Heart left ventricle (tissue), 16 donors: Measurements from ENCODE around the gene CCBE1. TPM values are rescaled to one million over a fixed set of nuclear protein-coding genes. Genes with fewer than 3 reads are reported as not detected.
A peak's percentile ranks its signal among the peaks of the same experiment; 100 is the strongest.

Experiments
- ATAC-seq, 4 donors: fragments of 200-7000 bp; cut with Tn5 transposase; one replicate each; pipeline ENCODE4 v1.9.1; 2020 to 2022; ENCODE audit warnings: moderate library complexity in 4 of 4, mild to moderate bottlenecking in 3 of 4, moderate number of reproducible peaks in 1 of 4
- DNase-seq, 5 donors: peaks; one replicate each; pipeline ENCODE4 v3.0.0-alpha.2; 2020
- H3K27ac ChIP-seq, 12 donors: fragments of 200-600 bp; sonication (generic) in 4 of 12; one replicate each; pipeline versions ENCODE4 v1.5.0 to v1.8.0; 2016 to 2022; ENCODE audit warnings: mild to moderate bottlenecking in 2 of 12
- H3K27me3 ChIP-seq, 9 donors: fragments of 200-600 bp; sonication (generic) in 2 of 9; one replicate each; pipeline versions ENCODE4 v1.5.1 to v1.8.0; 2016 to 2022; ENCODE audit warnings: mild to moderate bottlenecking in 3 of 9
- H3K36me3 ChIP-seq, 9 donors: fragments of 200-600 bp; sonication (generic) in 2 of 9; one replicate each; pipeline versions ENCODE4 v1.5.0 to v1.8.0; 2018 to 2022; ENCODE audit warnings: mild to moderate bottlenecking in 2 of 9
- H3K4me1 ChIP-seq, 12 donors: fragments of 200-600 bp; sonication (generic) in 4 of 12; one replicate each; pipeline versions ENCODE4 v1.5.0 to v1.8.0; 2016 to 2022; ENCODE audit warnings: mild to moderate bottlenecking in 3 of 12
- H3K4me3 ChIP-seq, 12 donors: fragments of 200-600 bp; sonication (generic) in 4 of 12; one replicate each; pipeline versions ENCODE4 v1.5.0 to v1.8.0; 2017 to 2022; ENCODE audit warnings: mild to moderate bottlenecking in 9 of 12, moderate library complexity in 4 of 12
- H3K9me3 ChIP-seq, 12 donors: fragments of 200-600 bp; sonication (generic) in 4 of 12; one replicate each; pipeline versions ENCODE4 v1.5.0 to v1.8.0; 2016 to 2022; ENCODE audit warnings: mild to moderate bottlenecking in 1 of 12
- CTCF ChIP-seq, 12 donors: fragments of 200-600 bp; sonication (generic) in 4 of 12; IDR thresholded peaks; one replicate each; pipeline versions ENCODE4 v1.5.0 to v1.8.0; 2018 to 2022; ENCODE audit warnings: antibody characterized with exemption in 12 of 12, mild to moderate bottlenecking in 5 of 12
- POLR2A ChIP-seq, 2 donors: fragments of 450-650 bp; IDR thresholded peaks; one replicate each; pipeline ENCODE4 v1.6.1; 2017; ENCODE audit warnings: antibody characterized with exemption in 2 of 2, mild to moderate bottlenecking in 2 of 2, moderate library complexity in 2 of 2
- WGBS, 4 donors: extraction: QIAGEN DNeasy Blood & Tissue Kit in 2 of 4; methylation state at CpG; one replicate each; pipeline versions ENCODE4 v1.1.5 to v1.1.7; 2013 to 2018; 5-methylcytosine and 5-hydroxymethylcytosine counted together
- intact Hi-C, 10 donors: fragments of 100-400 bp; cut with DNase I; formaldehyde crosslinking; loops; one replicate each; pipeline versions ENCODE4 v1.11.1 to v1.14.2; 2022
- long read RNA-seq, 3 donors: library from polyadenylated mRNA; unstranded; transcript quantifications; one replicate each; pipeline ENCODE4 v2.0.0, GENCODE V29; 2020 to 2021
- polyA plus RNA-seq, 2 donors: library from polyadenylated mRNA; stranded (reverse); fragments of 200-250 nt; gene quantifications; one replicate each; pipeline ENCODE4 v1.2.3, GENCODE V29; 2013
- total RNA-seq, 9 donors: library from RNA; depleted of rRNA in 2 of 9; stranded (reverse); fragments of >200 nt in 2 of 9; fragmentation: NEBNext Ultra II Directional in 3 of 9; extraction: Animal tissue kit (Norgen Biotek cat#: 25700) in 3 of 9; gene quantifications; one replicate each; pipeline versions ENCODE4 v1.1.0 to v1.2.4, GENCODE V29; 2016 to 2023
- donor health status: ischemic (EF 13 %, LVEDD 7.1; RV severe dilation, severe dysfunction).
- donor health status: healthy with polysubstance abuse.
- donor health status: DM: no; HTN: yes; CAD: no.
- donor health status: DM: no; HTN: no; CAD: no.
- donor health status: ischemic (EF 25% LVEDD 6.9; RV normal size, moderate dysfunction).
- donor health status: ischemic (EF 25% LVEDD 5.7; RV mildly dilated, moderate dysfunction).
- donor health status: healthy.
- donor health status: DM: yes; HTN: yes; CAD: no.
- donor health status: ischemic (EF 35%, LVEDD 5.7; RV mildly dilated, moderate dysfunction).
- donor health status: nonischemic (EF 11% LVEDD 7.7; RV severe dilation, severe dysfunction).
- donor health status: DM: yes; HTN: yes; CAD: no.
- donor health status: PGD.
- donor health status: ischemic (EF 29% LVEDD 5.4; RV normal size, mild dysfunction).
- donor health status: nonischemic (EF 23%, LVEDD 6.1; RV moderate dilation, normal function).

The CCBE1 gene
- total RNA-seq (1 to 10 TPM in 3 of 9 donors, under 1 TPM in 6; 0.20 to 6.3 (median 0.74) TPM), polyA plus RNA-seq (under 1 TPM; 0.15 to 1.00 TPM)
- long read RNA-seq, donor 1, full-length matches to known transcripts = 8 of 12 reads
- long read RNA-seq, donor 1, partial matches to known transcripts = 0 of 12 reads
- long read RNA-seq, donor 1, other reads (novel, unspliced or antisense) = 4 of 12 reads
- long read RNA-seq, donor 2, full-length matches to known transcripts = 7 of 8 reads
- long read RNA-seq, donor 2, partial matches to known transcripts = 0 of 8 reads
- long read RNA-seq, donor 2, other reads (novel, unspliced or antisense) = 1 of 8 reads
- long read RNA-seq, donor 3 = 0 reads

GRCh38 chr18:59697236-59697932, at the start of gene CCBE1:
TSS of gene CCBE1 (minus strand) at chr18:59697423.
- peak within 1 kb of the TSS; percentile 12 to 63 (median 52) for H3K4me3 ChIP-seq
- H3K36me3 ChIP-seq = no peaks in the 10 kb centered on the region
- DNase-seq (peak; percentile 20 to 80 (median 53)), ATAC-seq (peak in 3 of 4 donors; percentile 81 to 92 (median 85))
- H3K27me3 ChIP-seq = peaks cover 0 to 71% (median 19%) of the 10 kb centered on the region in 9 donors
- intact Hi-C loops = loop anchor here in 8 of 10 donors (5.0 to 10.0 kb wide), 9 partner anchors 65 to 243 kb away; no protein-coding TSS in a partner anchor
- WGBS, 4 donors = 1 to 2% (median 1%) methylated on average over 29 to 46 of the region's 46 CpGs
- H3K9me3 ChIP-seq = no peaks in the 10 kb centered on the region
- peak within 1 kb of the TSS in 1 of 12 donors; percentile 86 for H3K27ac ChIP-seq
- H3K4me1 ChIP-seq = peaks cover 0 to 18% (median 10%) of the 10 kb centered on the region in 12 donors
- TF ChIP-seq CTCF (IDR thresholded peaks at IDR 0.05) (peak; percentile 61 to 91 (median 77)), POLR2A (IDR thresholded peaks at IDR 0.05) (no peak)

- no peak for DNase-seq
- Histone ChIP-seq H3K36me3 (no peaks in the 10 kb centered on the region), H3K9me3 (peaks cover 0 to 8% (median 0%) of the 10 kb centered on the region in 12 donors), H3K4me3 (no peak overlapping the region), H3K27ac (no peak overlapping the region), H3K27me3 (no peaks in the 10 kb centered on the region), H3K4me1 (peaks cover 0 to 3% (median 0%) of the 10 kb centered on the region in 12 donors)
- no peak for TF ChIP-seq CTCF (IDR thresholded peaks at IDR 0.05)
- TF ChIP-seq POLR2A (IDR thresholded peaks at IDR 0.05) = no peak
- WGBS, 4 donors = 75 to 79% (median 78%) methylated on average over 4 of the region's 4 CpGs
- no peak for ATAC-seq
- intact Hi-C loops = no loop called here
Measured at GRCh38 chr18:59744271-59744721, 47.1 kb upstream of the CCBE1 start.

GRCh38 chr18:59743566-59743965, 46.3 kb upstream of the CCBE1 start:
- ATAC-seq (no peak), DNase-seq (no peak)
- H3K9me3 ChIP-seq = peaks cover 0 to 16% (median 0%) of the 10 kb centered on the region in 12 donors
- 49 to 66% (median 53%) methylated on average over 3 of the region's 3 CpGs for WGBS, 4 donors
- no peaks in the 10 kb centered on the region for H3K36me3 ChIP-seq
- intact Hi-C loops = loop anchor here in 1 of 10 donors (2.0 kb wide), 1 partner anchor 273 kb away; no protein-coding TSS in a partner anchor
- no peaks in the 10 kb centered on the region for H3K27me3 ChIP-seq
- TF ChIP-seq CTCF (IDR thresholded peaks at IDR 0.05) (no peak), POLR2A (IDR thresholded peaks at IDR 0.05) (no peak)
- peaks cover 0 to 3% (median 0%) of the 10 kb centered on the region in 12 donors for H3K4me1 ChIP-seq
- no peak overlapping the region for H3K4me3 ChIP-seq
- no peak overlapping the region for H3K27ac ChIP-seq
